Neural progenitor cell (in vitro differentiated cells): ENCODE measurements around the gene TMEM52. TPM values are rescaled to one million over a fixed set of nuclear protein-coding genes. Genes with fewer than 3 reads are reported as not detected.

Experiments used
- DNase-seq: peaks from one replicate; pipeline ENCODE4 v3.0.0-alpha.2; 2016; ENCODE audit warnings: low spot score
- H2AFZ ChIP-seq: fragments of 200-600 bp; sonication (generic); replicated peaks from 2 replicates; pipeline ENCODE4 v1.6.1; 2016; ENCODE audit warnings: antibody characterized with exemption
- H3F3A ChIP-seq: fragments of 200-600 bp; sonication (generic); 2 replicates; pipeline ENCODE4 v1.6.1; 2016; ENCODE audit warnings: antibody characterized with exemption, low read depth
- H3K27ac ChIP-seq: fragments of 200-600 bp; sonication (generic); 2 replicates; pipeline ENCODE4 v1.5.1; 2016; ENCODE audit warnings: mild to moderate bottlenecking
- H3K27me3 ChIP-seq: fragments of 200-600 bp; sonication (generic); 2 replicates; pipeline ENCODE4 v1.6.1; 2016; ENCODE audit warnings: mild to moderate bottlenecking, moderate library complexity
- H3K36me3 ChIP-seq: fragments of 200-600 bp; sonication (generic); 2 replicates; pipeline ENCODE4 v1.5.1; 2016
- H3K4me1 ChIP-seq: fragments of 200-600 bp; sonication (generic); 2 replicates; pipeline ENCODE4 v1.6.1; 2016; ENCODE audit warnings: mixed run types
- H3K4me2 ChIP-seq: fragments of 200-600 bp; sonication (generic); 2 replicates; pipeline ENCODE4 v1.6.1; 2016
- H3K4me3 ChIP-seq: fragments of 200-600 bp; sonication (generic); 2 replicates; pipeline ENCODE4 v1.5.1; 2016
- H3K79me2 ChIP-seq: fragments of 200-600 bp; sonication (generic); 2 replicates; pipeline ENCODE4 v1.6.1; 2016; ENCODE audit warnings: low read depth
- H3K9ac ChIP-seq: fragments of 200-600 bp; sonication (generic); 2 replicates; pipeline ENCODE4 v1.6.1; 2016
- H3K9me3 ChIP-seq: fragments of 200-600 bp; sonication (generic); 2 replicates; pipeline ENCODE4 v1.5.1; 2016; ENCODE audit warnings: low read depth
- H4K20me1 ChIP-seq: fragments of 200-600 bp; sonication (generic); 2 replicates; pipeline ENCODE4 v1.6.1; 2016; ENCODE audit warnings: low read depth
- H3K27ac Mint-ChIP-seq: 3 replicates; pipeline ENCODE4 v1.8.0; 2021; ENCODE audit warnings: mixed read lengths
- H3K27me3 Mint-ChIP-seq: 2 replicates; pipeline ENCODE4 v1.8.0; 2022; ENCODE audit warnings: low read depth, mild to moderate bottlenecking, inconsistent platforms, moderate library complexity, mixed read lengths; ENCODE audit not compliant: insufficient read depth
- H3K36me3 Mint-ChIP-seq: 3 replicates; pipeline ENCODE4 v1.8.0; 2021; ENCODE audit warnings: mixed read lengths
- H3K4me1 Mint-ChIP-seq: 3 replicates; pipeline ENCODE4 v1.8.0; 2021; ENCODE audit warnings: mixed read lengths
- H3K4me3 Mint-ChIP-seq: 3 replicates; pipeline ENCODE4 v1.8.0; 2021; ENCODE audit warnings: mild to moderate bottlenecking, moderate library complexity, mixed read lengths
- H3K9me3 Mint-ChIP-seq: 3 replicates; pipeline ENCODE4 v1.8.0; 2020; ENCODE audit warnings: mixed read lengths
- EZH2 ChIP-seq: fragments of 200-600 bp; sonication (generic); IDR thresholded peaks from 2 replicates; pipeline ENCODE4 v1.6.1; 2017; ENCODE audit warnings: antibody characterized with exemption, mild to moderate bottlenecking, moderate library complexity
- EZH2phosphoT487 ChIP-seq: fragments of 200-600 bp; sonication (generic); IDR thresholded peaks from 2 replicates; pipeline ENCODE4 v1.6.1; 2017; ENCODE audit warnings: antibody characterized with exemption
- total RNA-seq: library from RNA; depleted of rRNA; stranded (reverse); fragments of >200 nt; gene quantifications from 2 replicates; pipeline ENCODE4 v1.2.3, GENCODE V29; 2015; ENCODE audit warnings: low replicate concordance
- TF ChIP-seq, protein P1 (sequence below): fragments of 200-600 bp; sonication (generic); IDR thresholded peaks from 2 replicates; pipeline ENCODE4 v1.5.1; 2017; ENCODE audit warnings: antibody characterized with exemption, mild to moderate bottlenecking

TMEM52 gene
- total RNA-seq, 1 donor from 2014 or later, result 2.9 TPM

- Histone ChIP-seq H3K4me3 (no peak overlapping the region), H3K36me3 (no peaks in the 10 kb centered on the region), H3K27ac (no peak overlapping the region), H2AFZ (no peak overlapping the region), H3K9me3 (no peaks in the 10 kb centered on the region), H3K4me1 (no peaks in the 10 kb centered on the region), H3K27me3 (no peaks in the 10 kb centered on the region), H3K79me2 (no peaks in the 10 kb centered on the region), H3K4me2 (no peak overlapping the region), H3F3A (no peaks in the 10 kb centered on the region), H3K9ac (no peak overlapping the region), H4K20me1 (no peaks in the 10 kb centered on the region)
- peaks cover 19% of the 10 kb centered on the region for H3K27me3 Mint-ChIP-seq
- TF ChIP-seq EZH2phosphoT487, result no peak
- TF ChIP-seq, protein P1, sequence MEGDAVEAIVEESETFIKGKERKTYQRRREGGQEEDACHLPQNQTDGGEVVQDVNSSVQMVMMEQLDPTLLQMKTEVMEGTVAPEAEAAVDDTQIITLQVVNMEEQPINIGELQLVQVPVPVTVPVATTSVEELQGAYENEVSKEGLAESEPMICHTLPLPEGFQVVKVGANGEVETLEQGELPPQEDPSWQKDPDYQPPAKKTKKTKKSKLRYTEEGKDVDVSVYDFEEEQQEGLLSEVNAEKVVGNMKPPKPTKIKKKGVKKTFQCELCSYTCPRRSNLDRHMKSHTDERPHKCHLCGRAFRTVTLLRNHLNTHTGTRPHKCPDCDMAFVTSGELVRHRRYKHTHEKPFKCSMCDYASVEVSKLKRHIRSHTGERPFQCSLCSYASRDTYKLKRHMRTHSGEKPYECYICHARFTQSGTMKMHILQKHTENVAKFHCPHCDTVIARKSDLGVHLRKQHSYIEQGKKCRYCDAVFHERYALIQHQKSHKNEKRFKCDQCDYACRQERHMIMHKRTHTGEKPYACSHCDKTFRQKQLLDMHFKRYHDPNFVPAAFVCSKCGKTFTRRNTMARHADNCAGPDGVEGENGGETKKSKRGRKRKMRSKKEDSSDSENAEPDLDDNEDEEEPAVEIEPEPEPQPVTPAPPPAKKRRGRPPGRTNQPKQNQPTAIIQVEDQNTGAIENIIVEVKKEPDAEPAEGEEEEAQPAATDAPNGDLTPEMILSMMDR, result no peak
- no peak for TF ChIP-seq EZH2
- H3K4me3 Mint-ChIP-seq, result no peak overlapping the region
- no peaks in the 10 kb centered on the region for H3K9me3 Mint-ChIP-seq
- no peak overlapping the region for H3K27ac Mint-ChIP-seq
- no peaks in the 10 kb centered on the region for H3K36me3 Mint-ChIP-seq
- no peak for DNase-seq
- H3K4me1 Mint-ChIP-seq, result peaks cover 9% of the 10 kb centered on the region
Observed at GRCh38 chr1:1950940-1951339, 31.9 kb upstream of the TMEM52 start.

GRCh38 chr1:1948783-1949182 lies 29.7 kb upstream of the TMEM52 start:
- Histone ChIP-seq H3K79me2 (no peaks in the 10 kb centered on the region), H3K9me3 (no peaks in the 10 kb centered on the region), H3K36me3 (no peaks in the 10 kb centered on the region), H3K27me3 (peaks cover 4% of the 10 kb centered on the region), H3K9ac (no peak overlapping the region), H3K4me1 (no peaks in the 10 kb centered on the region), H3K4me3 (no peak overlapping the region), H3F3A (no peaks in the 10 kb centered on the region), H3K4me2 (no peak overlapping the region), H4K20me1 (no peaks in the 10 kb centered on the region), H2AFZ (no peak overlapping the region), H3K27ac (no peak overlapping the region)
- Mint-ChIP-seq H3K4me3 (no peak overlapping the region), H3K27ac (no peak overlapping the region), H3K4me1 (peaks cover 9% of the 10 kb centered on the region), H3K9me3 (no peaks in the 10 kb centered on the region), H3K27me3 (peaks cover 22% of the 10 kb centered on the region), H3K36me3 (no peaks in the 10 kb centered on the region)
- no peak for DNase-seq
- no peak for TF ChIP-seq EZH2phosphoT487

DNA sequence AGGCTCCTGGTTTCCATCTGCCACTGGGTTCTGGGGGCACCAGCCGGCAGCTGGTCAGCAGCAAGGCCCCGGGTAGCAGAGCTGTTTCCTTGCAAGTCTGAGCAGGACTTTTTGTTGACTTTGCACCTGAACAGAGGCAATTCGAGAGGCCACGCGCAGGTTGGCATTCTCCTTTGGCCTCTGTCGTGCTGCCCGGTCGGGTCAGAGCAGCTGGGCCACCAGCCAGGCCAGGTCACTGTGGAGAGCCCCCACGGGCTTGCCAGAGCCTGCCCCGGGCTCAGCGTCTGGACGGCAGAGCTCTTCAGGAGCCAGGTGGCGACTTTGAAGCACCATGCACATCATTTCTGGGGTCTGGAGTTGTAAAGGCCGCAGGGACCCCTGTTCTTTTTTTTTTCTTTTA lies 28.4 kb upstream of the TMEM52 start:
- no peak overlapping the region for H3K4me3 ChIP-seq
- DNase-seq, result no peak
- Mint-ChIP-seq H3K4me3 (no peak overlapping the region), H3K27ac (no peak overlapping the region), H3K36me3 (no peaks in the 10 kb centered on the region), H3K4me1 (peaks cover 17% of the 10 kb centered on the region), H3K27me3 (peaks cover 18% of the 10 kb centered on the region), H3K9me3 (no peaks in the 10 kb centered on the region)
- TF ChIP-seq, protein P1, result no peak
- TF ChIP-seq EZH2phosphoT487, result no peak
- TF ChIP-seq EZH2, result no peak
- H3K4me2 ChIP-seq, result no peak overlapping the region
- no peak overlapping the region for H2AFZ ChIP-seq
- no peaks in the 10 kb centered on the region for H3K9me3 ChIP-seq
- H3F3A ChIP-seq, result no peaks in the 10 kb centered on the region
- H4K20me1 ChIP-seq, result no peaks in the 10 kb centered on the region
- no peak overlapping the region for H3K9ac ChIP-seq
- H3K4me1 ChIP-seq, result no peaks in the 10 kb centered on the region
- H3K27ac ChIP-seq, result no peak overlapping the region
- no peaks in the 10 kb centered on the region for H3K79me2 ChIP-seq
- no peaks in the 10 kb centered on the region for H3K36me3 ChIP-seq
- H3K27me3 ChIP-seq, result peaks cover 4% of the 10 kb centered on the region

GRCh38 chr1:1946540-1946939 lies 27.5 kb upstream of the TMEM52 start:
- H3K36me3 Mint-ChIP-seq, result no peaks in the 10 kb centered on the region
- Histone ChIP-seq H3K27me3 (peaks cover 4% of the 10 kb centered on the region), H3K9ac (no peak overlapping the region)

More at GRCh38 chr1:1946540-1946939, 27.5 kb upstream of the TMEM52 start:
- Histone ChIP-seq H3K4me2 (no peak overlapping the region), H3F3A (no peaks in the 10 kb centered on the region), H3K79me2 (no peaks in the 10 kb centered on the region), H3K4me3 (no peak overlapping the region), H3K4me1 (no peaks in the 10 kb centered on the region), H4K20me1 (no peaks in the 10 kb centered on the region), H3K9me3 (no peaks in the 10 kb centered on the region), H3K36me3 (no peaks in the 10 kb centered on the region), H2AFZ (no peak overlapping the region), H3K27ac (no peak overlapping the region)
- Mint-ChIP-seq H3K27ac (no peak overlapping the region), H3K9me3 (no peaks in the 10 kb centered on the region), H3K27me3 (peaks cover 15% of the 10 kb centered on the region), H3K4me1 (peaks cover 16% of the 10 kb centered on the region), H3K4me3 (no peak overlapping the region)
- TF ChIP-seq EZH2 (no peak), EZH2phosphoT487 (no peak)
- TF ChIP-seq, protein P1, result no peak
- no peak for DNase-seq
